Right forelimb (tissue), 1 donor: ENCODE results near the gene RETREG3.
"Not testable (repeated sequence)": the region's sequence is repeated elsewhere in the genome, so short reads cannot be mapped to it uniquely, and the experiment has no call there.

ENCODE experiments used
- DNase-seq: peaks from one replicate; pipeline ENCODE4 v3.0.0-alpha.2; 2018

The RETREG3 gene

DNA sequence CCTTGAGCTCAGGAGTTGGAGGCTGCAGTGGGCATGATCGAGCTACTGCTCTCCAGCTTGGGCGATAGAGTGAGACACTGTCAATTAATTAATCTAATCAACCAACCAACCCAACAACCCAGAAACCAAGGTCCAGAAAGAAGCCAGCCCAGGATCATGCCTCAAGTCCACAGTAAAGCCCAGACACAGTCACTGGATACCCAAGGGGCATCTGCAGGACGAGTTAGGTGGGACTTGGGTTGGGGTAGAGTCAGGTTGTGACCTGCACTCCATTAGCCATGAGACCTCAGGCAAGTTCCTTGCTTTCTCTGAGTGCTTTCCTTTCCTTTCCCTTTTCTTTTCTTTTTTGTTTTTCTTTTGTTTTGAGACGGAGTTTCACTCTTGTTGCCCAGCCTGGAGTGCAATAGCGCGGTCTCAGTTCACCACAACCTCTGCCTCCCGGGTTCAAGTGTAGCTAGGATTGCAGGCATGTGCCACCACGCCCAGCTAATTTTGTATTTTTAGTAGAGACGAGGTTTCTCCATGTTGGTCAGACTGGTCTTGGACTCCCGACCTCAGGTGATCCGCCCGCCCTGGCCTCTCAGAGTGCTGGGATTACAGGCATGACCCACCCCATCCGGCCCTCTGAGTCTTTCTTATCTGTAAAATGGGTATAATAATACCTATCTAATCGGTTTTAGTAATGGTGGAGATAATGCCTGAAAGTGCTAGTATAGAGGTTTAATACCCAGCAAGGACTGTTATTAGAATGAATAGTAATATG is 60.0 kb downstream of the RETREG3 start:
- DNase-seq = no peak

DNA sequence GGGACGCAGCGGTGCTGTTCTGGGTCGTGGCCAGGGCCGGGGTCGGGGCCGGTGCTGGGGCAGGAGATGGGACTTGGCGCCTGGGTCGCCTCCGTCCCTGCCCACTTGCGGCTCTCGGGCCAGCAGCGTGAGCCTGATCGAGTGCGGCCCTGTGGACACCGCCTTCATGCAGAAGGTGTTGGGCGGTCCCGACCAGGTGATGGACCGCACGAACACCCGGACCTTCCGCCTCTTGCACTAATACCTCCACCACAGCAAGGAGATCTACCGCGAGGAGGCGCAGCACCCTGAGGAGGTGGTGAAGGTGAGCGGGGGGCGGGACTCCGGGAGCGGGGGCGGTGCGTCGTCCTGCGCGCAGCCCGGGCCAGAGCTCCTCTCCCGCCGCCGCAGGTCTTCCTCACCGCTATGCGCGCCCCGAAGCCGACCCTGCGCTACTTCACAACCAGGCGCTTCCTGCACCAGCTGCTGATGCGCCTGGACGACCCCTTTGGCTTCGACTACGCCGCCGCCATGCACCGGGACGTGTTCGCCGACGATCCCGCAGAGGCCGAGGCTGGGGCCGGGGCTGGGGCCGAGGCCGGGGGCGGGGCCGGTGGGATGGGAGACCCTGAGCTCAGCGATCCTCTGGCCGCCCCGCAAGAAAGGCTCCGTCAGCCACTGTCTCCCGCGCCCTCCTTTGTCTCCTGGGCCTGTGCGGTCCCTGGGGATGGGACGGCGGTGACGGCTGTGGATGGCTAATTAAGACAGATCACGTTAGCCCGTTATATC is 60.9 kb downstream of the RETREG3 start:
- DNase-seq = peak; percentile 74

DNA sequence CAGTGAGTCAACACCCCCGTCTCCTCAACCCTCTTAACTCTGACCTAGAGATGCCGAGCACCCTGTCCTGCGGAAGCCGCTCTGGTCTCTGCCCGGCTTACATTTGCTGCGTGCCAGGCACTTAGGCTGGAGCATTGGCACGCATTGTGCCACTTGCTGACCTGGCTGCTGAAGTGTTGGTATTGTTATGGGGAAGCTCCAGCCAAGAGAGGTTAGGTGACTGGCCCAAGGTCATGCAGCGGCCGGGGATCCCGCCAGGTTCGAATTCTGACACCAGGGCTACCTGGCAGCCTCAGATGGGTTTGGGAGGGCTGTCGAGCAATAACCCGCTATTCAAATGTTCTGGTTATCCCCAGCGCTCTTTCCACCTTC is 61.5 kb downstream of the RETREG3 start:
- peak; percentile 38 for DNase-seq

DNA sequence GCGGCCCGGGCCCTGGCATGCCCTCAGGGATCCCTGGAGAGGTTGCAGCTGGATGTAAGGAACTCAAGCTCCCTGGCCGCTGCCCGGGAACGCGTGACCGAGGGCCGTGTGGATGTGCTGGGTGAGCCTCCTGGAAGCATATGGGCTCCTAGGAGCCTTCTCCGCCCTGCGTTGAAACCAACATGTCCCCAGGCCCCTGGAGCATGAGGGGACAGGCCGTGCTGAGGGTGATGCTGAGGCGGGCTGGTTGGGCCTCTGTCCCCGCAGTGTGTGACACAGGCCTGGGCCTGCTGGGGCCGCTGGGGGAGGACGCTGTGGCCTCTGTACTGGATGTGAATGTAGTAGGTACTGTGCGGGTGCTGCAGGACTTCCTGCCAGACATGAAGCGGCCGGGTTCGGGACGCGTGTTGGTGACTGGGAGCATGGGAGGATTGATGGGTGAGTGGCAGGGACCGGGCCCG is 62.1 kb downstream of the RETREG3 start:
- DNase-seq = peak; percentile 50

DNA sequence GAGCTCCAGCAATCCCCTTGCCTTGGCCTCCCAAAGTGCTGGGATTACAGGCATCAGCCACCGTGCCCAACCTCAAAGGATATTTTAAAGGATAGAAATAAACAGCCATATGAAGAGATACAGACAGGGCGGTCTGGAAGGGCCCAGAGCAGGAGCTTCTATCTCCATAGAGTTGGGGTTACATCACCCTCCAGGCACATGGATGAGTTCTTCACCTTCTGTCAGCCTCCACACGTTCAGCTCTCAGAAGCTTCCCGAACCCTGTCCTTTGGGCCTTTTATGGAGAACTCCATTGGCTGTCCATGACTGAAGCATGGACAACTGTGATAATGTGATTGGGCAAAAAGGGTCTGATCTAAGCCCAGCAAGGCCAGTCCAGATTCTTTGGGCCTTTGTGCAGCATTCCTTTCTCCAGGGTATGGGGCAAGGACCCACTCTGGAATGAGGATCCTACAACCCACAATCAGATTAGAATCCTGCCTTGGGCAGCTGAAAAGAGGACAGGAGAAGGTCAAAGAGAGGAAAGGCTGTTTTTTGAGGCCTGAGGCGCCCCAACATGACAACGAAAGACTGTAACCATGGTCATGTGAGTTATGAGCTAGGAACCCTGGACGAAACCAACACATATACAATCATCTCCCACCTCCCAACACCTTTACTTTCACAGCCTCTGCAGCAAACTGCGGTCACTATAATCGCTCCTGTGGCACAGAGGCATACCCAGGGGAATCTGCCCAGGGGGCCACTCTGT is 63.2 kb downstream of the RETREG3 start:
- DNase-seq = not testable (repeated sequence)

DNA sequence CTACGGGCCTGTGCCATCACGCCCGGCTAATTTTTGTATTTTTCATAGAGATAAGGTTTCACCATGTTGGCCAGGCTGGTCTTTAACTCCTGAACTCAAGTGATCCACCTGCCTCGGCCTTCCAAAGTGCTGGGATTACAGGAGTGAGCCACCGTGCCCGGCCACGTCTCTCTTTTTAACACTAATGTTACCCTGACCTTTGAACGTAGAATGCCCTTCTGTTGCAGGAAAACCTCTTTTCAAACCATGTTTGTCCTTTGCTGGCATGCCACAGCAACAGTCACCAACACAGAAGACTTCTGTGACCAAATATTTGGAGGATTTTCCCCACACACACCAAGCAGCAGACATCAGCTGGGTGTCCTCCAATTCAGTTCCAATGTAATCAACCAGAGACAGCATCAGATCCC is 64.3 kb downstream of the RETREG3 start:
- DNase-seq = no peak

DNA sequence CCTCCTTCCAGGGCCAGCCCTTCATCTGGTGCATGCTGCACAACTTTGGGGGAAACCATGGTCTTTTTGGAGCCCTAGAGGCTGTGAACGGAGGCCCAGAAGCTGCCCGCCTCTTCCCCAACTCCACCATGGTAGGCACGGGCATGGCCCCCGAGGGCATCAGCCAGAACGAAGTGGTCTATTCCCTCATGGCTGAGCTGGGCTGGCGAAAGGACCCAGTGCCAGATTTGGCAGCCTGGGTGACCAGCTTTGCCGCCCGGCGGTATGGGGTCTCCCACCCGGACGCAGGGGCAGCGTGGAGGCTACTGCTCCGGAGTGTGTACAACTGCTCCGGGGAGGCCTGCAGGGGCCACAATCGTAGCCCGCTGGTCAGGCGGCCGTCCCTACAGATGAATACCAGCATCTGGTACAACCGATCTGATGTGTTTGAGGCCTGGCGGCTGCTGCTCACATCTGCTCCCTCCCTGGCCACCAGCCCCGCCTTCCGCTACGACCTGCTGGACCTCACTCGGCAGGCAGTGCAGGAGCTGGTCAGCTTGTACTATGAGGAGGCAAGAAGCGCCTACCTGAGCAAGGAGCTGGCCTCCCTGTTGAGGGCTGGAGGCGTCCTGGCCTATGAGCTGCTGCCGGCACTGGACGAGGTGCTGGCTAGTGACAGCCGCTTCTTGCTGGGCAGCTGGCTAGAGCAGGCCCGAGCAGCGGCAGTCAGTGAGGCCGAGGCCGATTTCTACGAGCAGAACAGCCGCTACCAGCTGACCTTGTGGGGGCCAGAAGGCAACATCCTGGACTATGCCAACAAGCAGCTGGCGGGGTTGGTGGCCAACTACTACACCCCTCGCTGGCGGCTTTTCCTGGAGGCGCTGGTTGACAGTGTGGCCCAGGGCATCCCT is 65.7 kb downstream of the RETREG3 start:
- DNase-seq = peak; percentile 64

DNA sequence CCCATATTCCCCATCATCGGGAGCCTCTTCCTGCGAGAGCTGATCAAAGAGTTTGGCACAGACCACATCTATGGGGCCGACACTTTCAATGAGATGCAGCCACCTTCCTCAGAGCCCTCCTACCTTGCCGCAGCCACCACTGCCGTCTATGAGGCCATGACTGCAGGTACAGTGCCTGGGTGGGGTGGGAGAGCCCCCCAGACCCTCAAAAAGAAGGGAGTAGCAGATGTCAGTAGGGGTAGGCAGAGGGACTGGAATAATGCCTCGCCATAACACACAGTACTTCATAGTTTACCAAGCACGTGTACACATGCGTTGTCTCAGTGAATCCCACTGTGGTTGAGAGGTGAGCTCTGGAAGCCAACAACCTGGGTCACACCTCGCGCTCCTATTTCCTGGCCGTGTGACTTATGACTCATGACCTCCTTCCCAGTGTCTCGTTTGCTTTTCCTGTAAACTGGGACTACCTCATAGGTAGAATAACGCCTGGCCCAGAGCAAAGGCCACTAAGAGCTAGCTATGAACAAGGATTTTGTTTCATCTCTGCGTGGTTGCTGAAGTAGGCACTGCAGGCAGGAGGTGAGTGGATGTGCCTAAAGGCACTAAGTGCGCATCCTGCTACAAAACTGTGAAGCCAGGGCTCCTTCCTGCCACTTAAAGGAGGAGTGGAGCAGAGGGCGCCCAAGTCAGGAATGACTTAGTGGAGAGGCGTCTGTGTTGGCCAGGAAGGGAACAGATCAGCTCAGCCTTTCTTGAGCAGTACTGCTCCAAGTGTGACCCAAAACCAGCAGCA is 67.9 kb downstream of the RETREG3 start:
- DNase-seq = no peak

DNA sequence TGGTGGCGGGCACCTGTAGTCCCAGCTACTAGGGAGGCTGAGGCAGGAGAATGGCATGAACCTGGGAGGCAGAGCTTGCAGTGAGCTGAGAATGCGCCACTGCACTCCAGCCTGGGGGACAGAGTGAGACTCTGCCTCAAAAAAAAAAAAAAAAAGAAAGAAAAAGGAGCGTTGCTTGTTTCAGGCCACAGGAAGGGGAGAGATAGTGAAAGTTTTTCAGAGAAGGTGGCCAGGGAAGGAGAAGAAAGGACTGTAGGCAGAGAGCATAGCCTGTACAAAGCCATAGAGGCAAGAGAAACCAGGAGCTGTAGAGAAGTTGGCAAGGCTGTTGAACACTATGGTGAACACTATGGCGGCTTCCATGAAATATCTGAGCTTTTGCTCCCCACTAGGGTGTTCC is 68.6 kb downstream of the RETREG3 start:
- DNase-seq = not testable (repeated sequence)

DNA sequence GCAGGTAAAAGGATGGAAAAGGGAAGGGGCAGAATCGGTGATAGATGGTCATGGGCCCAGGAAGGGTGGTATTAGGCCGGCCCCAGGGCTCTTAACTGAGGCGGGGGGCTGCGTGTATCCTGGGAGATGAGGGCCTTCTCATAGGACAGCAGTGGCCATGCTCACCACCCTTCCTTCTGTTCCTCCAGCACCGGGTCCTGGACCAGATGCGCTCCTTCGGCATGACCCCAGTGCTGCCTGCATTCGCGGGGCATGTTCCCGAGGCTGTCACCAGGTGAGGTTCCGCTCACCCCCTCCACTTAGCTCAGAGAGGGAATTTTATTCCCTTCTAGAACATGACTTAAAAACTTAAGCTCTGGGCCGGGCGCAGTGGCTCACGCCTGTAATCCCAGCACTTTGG is 70.7 kb downstream of the RETREG3 start:
- DNase-seq = no peak

DNA sequence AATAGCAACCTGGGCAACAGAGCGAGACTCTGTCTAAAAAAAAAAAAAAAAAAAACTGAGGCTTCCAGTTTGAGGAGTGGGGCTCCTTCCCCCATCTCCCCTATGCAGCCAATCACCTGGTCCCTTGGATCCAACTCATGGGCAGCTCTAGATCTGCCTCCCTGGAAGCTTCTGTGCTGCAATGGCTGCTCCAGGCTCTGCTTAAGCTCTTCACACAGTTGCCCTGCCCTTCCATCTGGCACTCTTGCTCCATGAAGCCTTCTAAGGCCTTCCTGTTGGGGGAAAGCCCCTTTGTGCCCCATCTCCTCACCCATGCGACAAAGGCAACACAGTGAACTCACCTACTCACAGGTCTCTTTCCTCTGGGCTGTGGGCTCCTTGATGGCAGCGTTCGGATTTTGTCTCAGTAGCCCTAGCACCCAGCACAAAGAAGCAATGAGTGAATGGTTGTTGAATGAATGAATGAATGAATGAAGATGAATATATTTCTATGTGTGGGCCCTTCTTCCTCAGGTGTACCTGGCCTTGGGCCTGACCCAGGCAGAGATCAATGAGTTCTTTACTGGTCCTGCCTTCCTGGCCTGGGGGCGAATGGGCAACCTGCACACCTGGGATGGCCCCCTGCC is 71.2 kb downstream of the RETREG3 start:
- no peak for DNase-seq

DNA sequence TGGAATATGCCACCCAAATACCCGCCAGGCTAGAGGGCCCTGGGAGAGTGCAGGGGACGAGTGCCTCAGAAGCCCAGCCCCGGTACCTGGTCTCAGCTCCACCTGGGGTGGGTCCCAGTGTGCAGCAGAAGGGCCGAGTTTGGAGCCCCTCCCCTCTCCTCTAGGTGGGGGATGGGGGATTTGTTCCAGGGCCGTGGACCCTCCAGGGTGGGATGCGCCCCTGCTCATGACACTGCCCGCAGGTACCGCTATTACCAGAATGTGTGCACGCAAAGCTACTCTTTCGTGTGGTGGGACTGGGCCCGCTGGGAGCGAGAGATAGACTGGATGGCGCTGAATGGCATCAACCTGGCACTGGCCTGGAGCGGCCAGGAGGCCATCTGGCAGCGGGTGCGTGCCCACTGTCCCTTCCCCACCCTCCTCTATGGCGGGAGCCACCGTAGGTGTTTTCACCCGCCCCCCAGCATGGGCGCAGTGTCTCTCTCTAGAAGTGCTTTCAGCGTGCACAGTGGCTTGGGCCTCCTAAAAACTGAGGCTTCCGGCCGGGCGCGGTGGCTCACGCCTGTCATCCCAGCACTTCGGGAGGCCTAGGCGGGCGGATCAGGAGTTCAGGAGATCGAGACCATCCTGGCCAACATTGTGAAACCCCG is 71.9 kb downstream of the RETREG3 start:
- DNase-seq = no peak

DNA sequence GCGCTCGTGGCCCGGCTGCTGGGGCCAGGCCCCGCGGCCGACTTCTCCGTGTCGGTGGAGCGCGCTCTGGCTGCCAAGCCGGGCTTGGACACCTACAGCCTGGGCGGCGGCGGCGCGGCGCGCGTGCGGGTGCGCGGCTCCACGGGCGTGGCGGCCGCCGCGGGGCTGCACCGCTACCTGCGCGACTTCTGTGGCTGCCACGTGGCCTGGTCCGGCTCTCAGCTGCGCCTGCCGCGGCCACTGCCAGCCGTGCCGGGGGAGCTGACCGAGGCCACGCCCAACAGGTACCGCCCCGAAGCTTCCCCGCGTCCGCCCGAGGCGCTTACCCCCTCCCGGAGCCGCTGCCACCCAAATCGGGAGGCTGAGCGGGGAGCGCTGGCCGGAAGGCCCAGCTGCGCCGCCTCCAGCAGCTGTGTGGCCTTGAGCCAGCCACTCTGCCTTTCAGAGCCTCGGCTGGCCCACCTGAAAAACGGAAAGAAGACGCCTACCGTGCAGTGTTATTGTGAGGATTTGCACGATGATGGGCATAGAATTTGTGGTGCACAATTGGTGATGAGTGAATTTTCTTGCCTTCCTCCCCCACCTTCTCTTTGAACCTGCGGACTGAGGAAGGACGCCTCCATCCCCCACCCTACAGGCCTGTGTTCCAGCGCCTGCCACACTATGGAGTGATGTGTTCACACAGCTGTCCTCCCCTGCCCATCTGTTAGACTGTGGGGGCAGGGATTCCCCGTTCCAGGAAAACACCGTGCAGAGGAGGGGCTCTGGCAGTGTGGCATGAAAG is 72.6 kb downstream of the RETREG3 start:
- DNase-seq = peak; percentile 84

DNA sequence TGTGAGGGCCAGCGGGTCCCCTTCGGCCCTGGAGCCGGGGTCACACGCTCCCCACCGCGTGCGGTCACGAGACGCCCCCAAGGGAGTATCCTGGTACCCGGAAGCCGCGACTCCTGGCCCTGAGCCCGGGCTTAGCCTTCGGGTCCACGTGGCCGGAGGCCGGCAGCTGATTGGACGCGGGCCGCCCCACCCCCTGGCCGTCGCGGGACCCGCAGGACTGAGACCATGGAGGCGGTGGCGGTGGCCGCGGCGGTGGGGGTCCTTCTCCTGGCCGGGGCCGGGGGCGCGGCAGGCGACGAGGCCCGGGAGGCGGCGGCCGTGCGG is 73.2 kb downstream of the RETREG3 start, which contains the start of gene NAGLU:
TSS of gene NAGLU (plus strand) at position 194 of the 324 bp plus-strand sequence. CDS start at position 226, 32 bp downstream.
- peak; percentile 98 for DNase-seq

DNA sequence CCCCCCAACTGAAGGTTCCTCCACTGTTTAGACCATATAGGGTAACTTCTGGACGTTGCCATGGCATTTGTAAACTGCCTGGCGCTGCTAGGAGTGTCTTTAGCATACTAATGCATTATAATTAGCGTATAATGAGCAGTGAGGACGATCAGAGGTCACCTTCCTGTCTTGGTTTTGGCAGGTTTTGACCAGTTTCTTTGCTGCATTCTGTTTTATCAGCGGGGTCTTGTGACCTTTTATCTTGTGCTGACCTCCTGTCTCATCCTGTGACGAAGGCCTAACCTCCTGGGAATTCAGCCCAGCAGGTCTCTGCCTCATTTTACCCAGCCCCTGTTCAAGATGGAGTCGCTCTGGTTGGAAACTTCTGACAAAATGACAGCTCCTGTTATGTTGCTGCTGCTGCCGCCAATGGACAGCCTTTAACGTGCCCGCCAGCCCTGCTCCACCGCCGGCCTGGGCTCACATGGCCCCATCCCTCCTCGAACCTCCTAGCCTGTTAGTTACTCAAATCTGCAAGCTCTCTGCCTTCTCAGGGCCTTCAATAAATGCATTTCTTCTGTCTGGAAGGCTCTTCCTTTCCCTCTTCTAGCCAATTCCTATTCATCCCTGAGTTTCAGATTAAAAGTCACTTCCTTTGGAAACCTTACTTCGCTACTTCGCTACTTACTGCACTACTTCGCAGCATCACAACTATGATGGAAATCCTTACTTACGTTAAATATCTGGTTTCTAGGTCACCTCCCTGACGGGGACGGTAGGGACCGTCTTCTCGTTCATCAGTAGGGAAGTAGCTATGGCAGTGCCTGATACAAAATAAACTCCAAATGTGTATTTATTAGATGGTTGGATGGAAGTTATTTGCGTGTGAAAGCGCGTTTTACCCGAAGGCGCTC is 73.8 kb downstream of the RETREG3 start:
- no peak for DNase-seq

DNA sequence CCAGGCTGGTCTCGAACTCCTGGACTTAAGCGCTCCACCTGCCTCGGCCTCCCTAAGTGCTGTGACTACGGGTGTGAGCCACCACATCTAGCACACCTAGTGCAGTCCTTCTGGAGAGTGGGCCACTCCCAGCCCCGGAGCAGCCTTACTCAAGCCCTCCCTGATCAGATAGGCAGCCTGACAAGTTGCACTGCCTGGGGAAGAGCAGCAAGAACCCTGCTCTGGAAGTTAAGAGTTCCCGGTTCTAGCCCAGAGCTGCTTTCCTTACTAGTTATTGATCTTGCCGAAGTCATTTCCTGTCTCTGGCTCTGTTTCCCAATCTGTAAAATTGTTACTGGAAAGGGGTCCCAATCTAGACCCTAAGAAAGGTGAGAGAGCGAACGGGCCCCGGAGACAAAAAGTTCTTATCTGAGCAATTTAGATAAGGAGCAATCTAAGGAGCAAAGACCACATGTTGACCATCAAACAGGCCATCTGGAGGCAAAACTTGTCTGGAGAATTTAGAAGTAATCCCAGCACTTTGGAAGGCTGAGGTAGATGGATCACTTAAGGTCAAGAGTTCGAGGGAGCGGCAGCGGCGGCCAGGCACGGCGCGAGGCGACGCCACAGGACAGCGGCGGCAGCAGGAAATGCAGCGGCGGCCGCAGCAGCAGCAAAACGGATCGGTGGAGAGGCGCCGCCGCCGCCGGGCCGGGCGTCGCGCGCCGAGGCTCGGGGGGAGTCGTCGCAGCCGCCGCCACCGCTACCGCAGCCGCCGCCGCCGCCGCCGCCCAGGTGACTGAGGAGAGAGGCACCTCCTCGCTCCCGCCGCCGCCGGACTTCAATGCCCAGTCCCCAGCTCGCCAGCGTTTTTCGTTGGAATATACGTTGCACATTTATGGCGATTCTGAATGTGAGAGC is 77.5 kb downstream of the RETREG3 start:
- DNase-seq = peak; percentile 72

DNA sequence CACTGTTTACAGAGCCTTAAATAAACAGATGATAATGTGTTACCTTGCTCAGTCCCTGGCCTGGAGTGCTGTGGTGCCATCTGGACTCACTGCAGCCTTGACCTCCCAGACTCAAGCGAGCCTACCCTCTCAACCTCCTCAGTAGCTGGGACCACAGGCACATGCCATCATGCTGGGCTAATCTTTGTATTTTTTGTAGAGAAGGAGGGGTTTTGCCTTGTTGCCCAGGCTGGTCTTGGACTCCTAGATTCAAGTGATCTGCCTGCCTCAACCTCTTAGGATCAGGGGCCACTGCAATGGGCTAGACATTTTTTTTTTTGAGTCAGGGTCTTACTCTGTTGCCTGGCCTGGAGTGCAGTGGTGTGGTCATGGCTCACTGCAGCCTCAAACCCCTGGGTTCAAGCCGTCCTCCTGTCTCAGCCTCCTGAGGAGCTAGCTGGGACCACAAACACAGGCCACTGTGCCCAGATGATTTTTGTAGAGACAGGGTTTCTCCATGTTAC is 78.2 kb downstream of the RETREG3 start:
- no peak for DNase-seq
